GM19397 (cell line): ENCODE measurements around the gene HAGHL.
A peak's percentile ranks its signal among the peaks of the same experiment; 100 is the strongest.

Experiments used
- ATAC-seq: cut with Tn5 transposase; IDR thresholded peaks from one replicate; pipeline ENCODE4 v1.9.1; 2021; ENCODE audit warnings: mild to moderate bottlenecking, moderate library complexity; ENCODE audit not compliant: unreplicated experiment

HAGHL gene

DNA sequence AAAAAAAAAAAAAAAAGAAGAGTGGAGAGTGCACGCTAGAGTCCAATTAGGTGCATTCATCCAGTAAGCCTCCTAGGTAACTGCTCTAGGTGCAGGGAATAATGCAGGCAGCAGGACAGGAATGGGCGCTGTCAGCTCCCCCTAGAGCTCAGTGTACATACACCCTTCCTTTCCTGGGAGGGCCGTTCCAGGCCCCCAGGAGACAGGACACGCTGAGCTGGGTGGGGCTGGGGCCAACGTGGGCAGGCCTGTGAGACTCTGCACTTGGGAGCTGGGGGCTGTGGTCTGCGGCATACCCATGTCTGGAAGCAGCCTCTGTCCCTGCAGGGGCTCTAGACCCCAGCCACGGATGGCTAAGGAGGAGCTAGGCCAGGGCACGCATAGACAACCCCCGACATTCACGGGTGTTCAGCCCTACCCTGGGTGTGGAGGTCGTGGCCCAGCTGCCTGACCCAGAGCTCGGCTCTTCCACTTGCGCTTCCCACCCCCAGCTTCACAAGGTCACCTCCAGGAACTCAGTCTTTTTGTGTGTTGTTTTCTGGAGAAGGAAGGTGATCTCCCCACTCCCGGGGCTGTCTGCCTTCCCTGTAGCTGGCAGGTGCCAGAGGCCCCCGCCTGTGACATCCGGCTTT is 7.0 kb upstream of the HAGHL start:
- no peak for ATAC-seq

DNA sequence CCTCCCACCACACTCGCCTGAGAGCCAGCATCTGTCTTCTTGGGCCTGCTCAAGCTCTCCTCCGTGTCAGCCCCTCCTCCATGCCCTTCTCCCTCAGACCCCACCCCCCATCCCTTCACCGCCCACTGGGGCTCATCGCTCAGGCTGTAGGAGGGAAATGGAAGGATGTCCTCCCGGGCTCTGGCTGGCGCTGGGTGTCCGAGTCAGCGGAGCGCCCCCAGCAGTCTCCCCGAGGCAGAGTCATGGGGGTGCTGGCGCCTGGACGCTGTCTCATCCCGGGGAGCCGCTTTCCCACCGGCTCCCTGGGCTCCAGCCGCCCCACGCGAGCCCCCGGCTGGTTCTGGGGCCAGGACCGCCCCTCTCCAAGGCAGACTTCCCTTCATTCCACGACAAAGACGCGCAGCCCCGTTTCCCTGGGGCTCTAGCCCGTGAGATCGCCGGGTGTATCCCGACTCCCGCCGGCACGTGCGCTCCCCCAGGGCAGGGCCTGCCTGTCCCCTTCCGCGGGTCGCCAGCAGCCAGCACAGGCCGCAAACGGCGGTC is 6.4 kb upstream of the HAGHL start:
- ATAC-seq: peak; percentile 8

DNA sequence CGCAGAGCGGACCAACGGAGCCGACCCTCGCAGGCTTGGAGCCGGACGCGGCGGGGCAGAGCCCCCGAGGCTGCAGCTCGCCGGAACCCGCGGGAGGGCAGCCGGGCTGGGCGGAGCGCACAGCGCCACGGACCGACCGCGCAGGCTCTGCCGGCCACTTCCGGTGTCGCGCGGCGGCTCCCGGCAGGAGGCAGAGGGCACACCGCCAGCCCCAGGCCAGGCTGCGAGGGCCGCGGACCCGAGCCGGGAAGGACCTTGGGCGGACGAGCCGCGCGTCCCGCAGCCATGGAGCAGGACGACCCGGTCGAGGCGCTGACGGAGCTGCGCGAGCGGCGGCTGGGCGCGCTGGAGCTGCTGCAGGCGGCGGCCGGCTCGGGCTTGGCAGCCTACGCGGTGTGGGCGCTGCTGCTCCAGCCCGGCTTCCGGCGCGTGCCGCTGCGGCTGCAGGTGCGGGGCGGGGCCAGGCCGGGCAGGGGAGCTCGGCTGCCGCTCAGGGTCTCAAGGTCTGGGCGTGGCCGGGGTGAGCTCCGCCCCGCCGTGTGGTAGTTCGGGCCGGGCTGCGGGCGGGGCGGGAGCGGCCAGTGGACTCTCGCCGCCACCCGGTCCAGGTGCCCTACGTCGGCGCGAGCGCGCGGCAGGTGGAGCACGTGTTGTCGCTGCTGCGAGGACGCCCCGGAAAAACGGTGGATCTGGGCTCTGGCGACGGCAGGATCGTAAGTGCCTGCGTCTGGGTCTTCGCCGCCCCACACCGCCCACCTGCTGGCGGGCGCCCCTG is 5.7 kb upstream of the HAGHL start, which contains the start of gene ANTKMT:
Gene ANTKMT (plus strand): TSS at position 157 of the 775 bp plus-strand sequence. CDS start 129 bp downstream, at position 286.
- ATAC-seq: peak; percentile 69

DNA sequence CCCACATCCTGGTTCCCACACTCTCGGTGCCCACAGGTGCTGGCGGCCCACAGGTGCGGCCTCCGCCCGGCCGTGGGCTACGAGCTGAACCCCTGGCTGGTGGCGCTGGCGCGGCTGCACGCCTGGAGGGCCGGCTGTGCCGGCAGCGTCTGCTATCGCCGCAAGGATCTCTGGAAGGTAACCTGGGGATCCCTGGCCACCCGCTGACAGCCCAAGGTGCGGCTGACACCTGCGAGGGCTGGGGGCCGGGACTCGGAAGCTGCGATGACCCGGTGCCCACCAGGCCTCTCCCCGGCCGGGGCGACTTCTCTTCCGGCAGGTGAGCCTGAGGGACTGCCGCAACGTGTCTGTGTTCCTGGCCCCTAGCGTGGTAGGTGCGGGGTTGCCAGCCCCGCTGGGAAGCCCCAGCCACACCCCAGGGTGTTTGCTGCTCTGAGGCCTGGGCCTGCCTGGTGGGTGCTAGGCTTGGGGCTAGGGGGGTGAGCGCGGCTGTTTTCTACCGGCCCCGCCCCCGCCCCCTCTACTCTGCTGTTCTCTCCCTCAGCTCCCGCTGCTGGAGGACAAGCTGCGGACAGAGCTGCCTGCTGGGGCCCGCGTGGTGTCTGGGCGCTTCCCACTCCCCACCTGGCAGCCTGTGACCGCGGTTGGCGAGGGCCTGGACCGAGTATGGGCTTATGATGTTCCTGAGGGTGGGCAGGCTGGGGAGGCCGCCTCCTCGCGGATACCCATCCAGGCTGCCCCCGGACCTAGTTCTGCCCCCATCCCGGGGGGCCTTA is 5.0 kb upstream of the HAGHL start:
- ATAC-seq: no peak

GRCh38 chr16:722835-723633 is 3.9 kb upstream of the HAGHL start:
- no peak for ATAC-seq

- no peak for ATAC-seq
These were observed 3.2 kb upstream of the HAGHL start for GRCh38 chr16:723695-724094.

GRCh38 chr16:724188-725040 is 2.5 kb upstream of the HAGHL start:
- no peak for ATAC-seq

GRCh38 chr16:725041-725376 is 1.9 kb upstream of the HAGHL start:
- ATAC-seq: no peak

- ATAC-seq: no peak
These were observed 1.3 kb upstream of the HAGHL start for GRCh38 chr16:725463-726187.

DNA sequence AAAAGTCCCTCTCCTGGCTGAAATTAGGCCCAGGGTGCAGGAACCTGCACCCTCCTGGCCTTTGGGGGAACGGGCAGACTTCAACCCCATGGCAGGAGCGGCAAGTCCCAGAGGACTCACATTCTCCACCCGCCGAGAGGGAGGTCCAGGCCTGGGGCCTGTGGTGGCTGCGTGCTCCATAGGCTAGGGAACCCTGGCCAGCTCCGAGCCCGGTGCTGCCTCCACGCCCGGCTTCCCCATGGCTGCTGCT is 793 bp upstream of the HAGHL start:
- no peak for ATAC-seq

DNA sequence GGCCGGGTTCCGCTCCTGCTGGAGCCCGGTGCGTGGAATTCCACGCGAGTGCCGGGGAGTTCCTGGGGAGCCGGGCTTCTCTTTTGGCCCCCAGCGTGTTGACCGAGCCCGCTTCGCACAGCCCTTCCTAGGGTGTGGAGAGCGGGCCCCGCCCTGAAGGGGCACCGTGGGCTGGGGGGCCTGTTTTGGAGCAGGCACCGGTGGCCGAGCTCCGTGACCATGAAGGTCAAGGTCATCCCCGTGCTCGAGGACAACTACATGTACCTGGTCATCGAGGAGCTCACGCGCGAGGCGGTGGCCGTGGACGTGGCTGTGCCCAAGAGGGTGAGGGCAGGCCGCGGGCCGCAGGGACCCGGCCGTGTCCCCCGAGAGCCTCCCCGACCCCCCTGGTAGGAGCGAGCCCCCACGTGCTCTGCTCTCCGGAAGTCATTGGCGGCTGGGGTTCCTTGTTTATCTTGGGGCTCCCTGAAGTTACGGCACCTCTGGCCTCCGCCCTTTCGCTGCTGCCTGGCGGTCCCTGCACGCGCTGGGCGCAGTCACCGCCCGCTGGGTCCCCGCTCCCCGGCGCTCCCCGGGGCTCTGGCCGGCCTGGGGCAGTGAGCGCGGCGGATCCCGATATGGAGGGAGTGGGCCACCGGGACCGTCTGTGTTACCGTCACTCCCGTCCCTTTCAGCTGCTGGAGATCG is 528 bp downstream of the HAGHL start:
- ATAC-seq: no peak

DNA sequence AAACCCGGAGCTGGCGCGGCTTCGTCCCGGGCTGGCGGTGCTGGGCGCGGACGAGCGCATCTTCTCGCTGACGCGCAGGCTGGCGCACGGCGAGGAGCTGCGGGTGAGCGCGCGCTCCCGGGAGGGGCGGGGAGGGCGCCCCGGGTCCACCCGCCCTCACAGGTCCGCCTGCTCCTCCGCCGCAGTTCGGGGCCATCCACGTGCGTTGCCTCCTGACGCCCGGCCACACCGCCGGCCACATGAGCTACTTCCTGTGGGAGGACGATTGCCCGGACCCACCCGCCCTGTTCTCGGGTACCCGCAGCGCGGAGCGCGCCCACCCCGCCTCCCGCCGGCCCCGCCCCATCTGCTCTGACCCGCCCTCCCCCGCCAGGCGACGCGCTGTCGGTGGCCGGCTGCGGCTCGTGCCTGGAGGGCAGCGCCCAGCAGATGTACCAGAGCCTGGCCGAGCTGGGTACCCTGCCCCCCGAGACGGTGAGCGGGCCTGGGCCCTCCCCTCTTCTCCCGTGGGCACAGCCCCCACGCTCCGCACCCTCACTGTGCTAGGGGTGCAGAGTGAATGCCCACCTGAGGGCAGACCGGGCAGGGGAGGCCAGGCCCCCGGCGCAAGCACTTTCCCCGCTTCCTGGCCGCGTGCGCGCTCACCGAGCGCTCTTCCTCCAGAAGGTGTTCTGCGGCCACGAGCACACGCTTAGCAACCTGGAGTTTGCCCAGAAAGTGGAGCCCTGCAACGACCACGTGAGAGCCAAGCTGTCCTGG is 1.4 kb downstream of the HAGHL start:
- no peak for ATAC-seq

DNA sequence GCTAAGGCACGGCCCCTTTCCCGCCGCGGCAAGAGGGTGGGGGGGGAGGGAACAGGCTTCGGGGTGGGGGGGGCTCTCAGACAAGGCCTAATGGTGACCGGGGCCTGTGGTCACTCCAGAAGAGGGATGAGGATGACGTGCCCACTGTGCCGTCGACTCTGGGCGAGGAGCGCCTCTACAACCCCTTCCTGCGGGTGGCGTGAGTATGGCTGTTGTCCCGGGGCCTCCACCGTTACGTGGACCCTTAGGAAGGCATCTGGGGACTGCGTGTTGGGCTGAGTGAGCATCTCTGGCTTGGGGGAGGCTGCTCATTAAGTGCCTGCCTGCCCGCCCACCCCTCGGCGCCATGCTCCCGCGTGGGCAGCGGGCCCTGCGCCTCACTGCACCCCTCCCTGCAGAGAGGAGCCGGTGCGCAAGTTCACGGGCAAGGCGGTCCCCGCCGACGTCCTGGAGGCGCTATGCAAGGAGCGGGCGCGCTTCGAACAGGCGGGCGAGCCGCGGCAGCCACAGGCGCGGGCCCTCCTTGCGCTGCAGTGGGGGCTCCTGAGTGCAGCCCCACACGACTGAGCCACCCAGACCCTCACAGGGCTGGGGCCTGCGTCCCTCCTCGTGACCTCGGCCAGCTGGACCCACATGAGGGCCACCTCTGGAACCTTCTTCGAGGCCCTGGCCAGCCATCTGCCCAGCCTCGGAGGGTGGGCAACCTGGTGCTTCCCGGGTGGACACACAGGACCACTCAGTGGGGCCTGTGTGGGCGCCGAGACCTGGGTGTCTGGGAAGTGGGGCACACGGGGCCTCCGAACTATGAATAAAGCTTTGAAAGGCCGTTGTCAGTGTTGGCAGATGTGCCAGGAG is 2.2 kb downstream of the HAGHL start:
- ATAC-seq: no peak

DNA sequence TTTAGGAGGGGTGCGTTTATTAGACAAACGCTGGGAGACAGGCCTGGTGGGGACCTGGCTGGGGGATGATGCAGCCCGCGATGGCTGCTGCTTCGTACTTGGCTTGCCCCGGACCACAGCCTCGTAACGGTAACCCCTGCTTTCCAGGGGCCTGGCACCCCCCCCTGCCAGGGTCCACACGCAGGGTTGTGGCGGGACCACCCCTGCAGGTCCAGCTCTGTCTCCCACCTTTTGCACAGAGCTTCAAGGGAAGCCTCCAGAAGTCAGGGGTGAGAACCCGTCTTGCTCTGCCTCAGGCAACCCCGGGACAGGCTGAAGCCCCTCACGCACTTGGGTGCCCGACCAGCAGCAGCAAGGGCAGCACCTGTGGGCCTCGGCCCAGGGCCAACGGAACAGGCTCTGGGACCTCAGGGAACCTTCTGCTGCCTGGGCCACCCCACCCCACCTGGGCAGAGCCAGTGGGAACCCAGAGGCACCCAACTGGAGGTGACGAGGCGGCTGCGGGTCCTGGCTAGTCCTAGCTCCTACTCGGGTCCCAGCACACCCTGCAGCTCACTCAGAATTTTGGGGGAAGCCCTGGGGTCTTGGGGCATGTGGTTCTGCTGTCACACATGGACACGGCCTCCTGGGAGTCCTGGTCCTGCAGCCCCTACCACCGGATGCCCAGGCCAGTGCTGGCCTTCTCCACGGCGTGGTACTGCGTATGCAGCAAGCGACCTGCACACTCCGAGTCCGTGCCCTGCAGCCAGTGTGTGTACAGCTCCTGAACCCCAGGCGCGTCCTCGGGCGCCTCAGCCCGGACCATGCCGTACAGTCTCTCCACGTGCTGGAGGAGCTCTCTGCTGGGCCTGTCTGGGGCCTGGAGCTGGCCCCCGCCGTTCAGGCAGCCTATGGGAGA is 3.1 kb downstream of the HAGHL start:
- ATAC-seq: no peak

DNA sequence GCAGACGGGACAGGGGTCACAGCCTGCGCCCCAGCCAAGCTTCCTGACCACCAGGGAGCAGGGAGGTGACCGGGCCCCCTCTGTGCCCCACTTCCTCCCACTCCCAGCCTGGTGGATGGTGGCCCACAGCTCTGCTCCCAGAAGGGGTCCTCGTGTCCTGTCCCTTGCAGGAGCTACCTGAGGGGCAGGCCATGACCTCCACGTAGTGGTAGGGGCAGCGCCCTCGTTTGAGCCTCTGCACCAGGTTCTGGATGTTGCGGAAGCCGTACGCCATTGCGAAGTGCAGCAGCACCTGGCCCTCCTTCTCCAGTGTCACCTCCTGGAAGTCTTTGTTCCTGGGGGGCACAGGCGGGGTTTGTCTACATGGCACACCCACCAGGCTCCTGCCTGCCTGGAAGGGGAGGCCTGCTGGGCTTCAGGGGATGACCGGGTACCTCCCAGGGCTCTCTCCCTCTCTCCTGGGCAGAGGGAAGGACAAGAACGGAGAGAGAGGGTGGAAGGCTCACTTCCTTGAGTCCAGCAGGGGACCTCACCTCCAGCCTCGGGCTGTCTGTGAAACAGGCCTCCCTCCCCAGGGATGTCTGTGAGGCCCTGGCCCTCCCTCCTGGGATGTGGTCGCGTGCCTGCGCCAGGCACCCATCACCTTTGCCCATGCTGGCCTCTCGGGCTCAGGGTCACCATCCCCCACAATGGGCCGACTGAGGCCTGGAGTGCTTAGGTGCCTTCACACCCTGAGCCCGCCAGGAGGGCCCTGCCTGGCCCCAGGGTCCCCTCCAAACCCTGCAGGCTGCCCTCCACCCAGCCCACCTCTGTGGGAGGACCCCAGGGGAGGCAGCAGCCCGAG is 4.0 kb downstream of the HAGHL start:
- ATAC-seq: no peak
